A375 (cell line): ENCODE data around the gene FRRS1L. TPM values are rescaled to one million over a fixed set of nuclear protein-coding genes. Genes with fewer than 3 reads are reported as not detected.

Source experiments
- small RNA-seq: library from RNA; depleted of rRNA; stranded (forward); fragments of <200 nt; gene quantifications from one replicate; pipeline ENCODE3, GENCODE V24; 2014
- total RNA-seq: library from RNA; depleted of rRNA; stranded (reverse); fragments of >200 nt; shearing (Covaris generic); gene quantifications from 2 replicates; pipeline ENCODE4 v1.2.3, GENCODE V29; 2014; rRNA removed

The FRRS1L gene
- total RNA-seq = not detected in 2 replicates

GRCh38 chr9:109166771-109167601 is at the start of gene FRRS1L:
Gene FRRS1L, minus strand, starts transcription at chr9:109167249. Its CDS starts 111 bp downstream, at chr9:109167138.

GRCh38 chr9:109119439-109120203 is 47.4 kb downstream of the FRRS1L start, which contains the start of gene TMEM245:
Gene TMEM245, minus strand, starts transcription at chr9:109119947. Its CDS starts 34 bp downstream, at chr9:109119913.

Small RNA genes lying within 50 kb of the gene (small RNA-seq; reads per million reads assigned to genes)
- gene RNU6-984P = not detected

Other genes with a start within 250 kb of the FRRS1L start
- 30.9 and 45.4 TPM in 2 replicates for gene ELP1, start 233.1 kb downstream of the FRRS1L start, total RNA-seq
- 10.1 and 10.3 TPM in 2 replicates for gene ABITRAM, start 232.8 kb downstream of the FRRS1L start, total RNA-seq
- gene CTNNAL1, start 153.8 kb downstream of the FRRS1L start, total RNA-seq = 72.3 and 74.8 TPM in 2 replicates
- 17.6 and 19.0 TPM in 2 replicates for gene TMEM245, start 47.3 kb downstream of the FRRS1L start, total RNA-seq
- gene EPB41L4B, start 153.8 kb upstream of the FRRS1L start, total RNA-seq = 0.41 and 0.45 TPM in 2 replicates